NCI-H2196 treated with DMSO at 0.1 percent for 48 hours (cell line): ENCODE results near the gene RAB44.
"Not testable (repeated sequence)": the region's sequence is repeated elsewhere in the genome, so short reads cannot be mapped to it uniquely, and the experiment has no call there.

Source experiments
- DNase-seq: peaks from one replicate; lab custom pipeline; 2025; ENCODE audit not compliant: unreplicated experiment; lab: John Stamatoyannopoulos, UW

The RAB44 gene, protein sequence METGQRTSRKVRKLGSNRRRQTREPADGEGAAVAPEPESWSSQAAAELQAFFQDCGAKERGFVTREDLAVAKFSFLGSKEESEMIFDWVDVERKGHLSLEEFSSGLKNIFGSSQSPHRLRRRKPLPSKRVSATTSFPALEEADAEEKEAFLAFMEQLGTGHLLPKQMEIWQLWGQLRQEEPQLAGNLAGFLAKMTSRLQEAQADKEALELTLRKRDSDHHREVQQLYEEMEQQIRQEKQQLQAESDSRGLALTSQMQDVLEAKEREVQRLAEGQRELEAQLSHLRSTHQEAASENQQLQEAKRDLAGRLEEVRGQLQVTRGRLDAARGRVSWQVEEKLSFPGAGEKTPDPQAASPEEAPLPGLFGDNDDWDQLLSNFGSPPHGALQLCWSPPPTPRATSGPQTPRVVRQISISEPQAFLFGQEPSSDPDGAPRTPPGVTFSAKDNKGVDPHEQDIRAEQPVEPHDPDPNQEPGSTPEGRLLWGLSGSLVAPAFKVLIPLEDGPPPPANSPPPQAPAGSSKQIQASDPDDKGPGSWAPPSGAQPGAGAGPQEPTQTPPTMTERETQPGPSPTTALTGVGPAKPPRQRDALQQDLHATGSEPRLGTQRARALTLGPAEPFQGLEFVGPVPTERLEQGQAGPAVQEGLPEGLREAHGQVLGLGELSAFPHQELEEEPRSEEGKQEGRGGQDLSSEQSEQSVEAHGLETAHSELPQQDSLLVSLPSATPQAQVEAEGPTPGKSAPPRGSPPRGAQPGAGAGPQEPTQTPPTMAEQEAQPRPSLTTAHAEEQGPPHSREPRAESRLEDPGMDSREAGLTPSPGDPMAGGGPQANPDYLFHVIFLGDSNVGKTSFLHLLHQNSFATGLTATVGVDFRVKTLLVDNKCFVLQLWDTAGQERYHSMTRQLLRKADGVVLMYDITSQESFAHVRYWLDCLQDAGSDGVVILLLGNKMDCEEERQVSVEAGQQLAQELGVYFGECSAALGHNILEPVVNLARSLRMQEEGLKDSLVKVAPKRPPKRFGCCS

DNA sequence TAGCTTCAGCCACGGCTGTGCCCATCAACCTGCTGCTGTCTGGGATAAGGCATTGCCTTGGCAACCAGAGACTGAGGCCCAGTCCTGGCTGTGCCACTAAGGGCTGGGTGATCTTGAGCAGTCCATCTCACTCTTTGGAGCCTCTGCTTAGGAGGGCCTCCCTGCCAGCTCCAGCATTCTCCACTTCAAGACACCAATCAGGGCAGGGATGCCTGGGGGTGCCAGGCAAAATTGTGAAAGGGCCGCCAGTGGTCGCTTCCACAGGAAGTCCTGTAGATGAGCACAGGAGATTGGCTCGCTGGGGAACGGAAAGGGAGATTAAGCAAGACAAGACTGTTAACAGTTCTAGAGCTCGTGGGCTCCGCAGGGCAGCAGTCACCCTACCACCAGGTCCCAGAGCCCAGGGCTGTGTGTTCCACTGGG lies at the start of gene RAB44:
RAB44 (plus strand) TSS at position 346 of the 423 bp plus-strand sequence. CDS start 6,410 bp downstream, outside the sequence.
- no peak for DNase-seq

DNA sequence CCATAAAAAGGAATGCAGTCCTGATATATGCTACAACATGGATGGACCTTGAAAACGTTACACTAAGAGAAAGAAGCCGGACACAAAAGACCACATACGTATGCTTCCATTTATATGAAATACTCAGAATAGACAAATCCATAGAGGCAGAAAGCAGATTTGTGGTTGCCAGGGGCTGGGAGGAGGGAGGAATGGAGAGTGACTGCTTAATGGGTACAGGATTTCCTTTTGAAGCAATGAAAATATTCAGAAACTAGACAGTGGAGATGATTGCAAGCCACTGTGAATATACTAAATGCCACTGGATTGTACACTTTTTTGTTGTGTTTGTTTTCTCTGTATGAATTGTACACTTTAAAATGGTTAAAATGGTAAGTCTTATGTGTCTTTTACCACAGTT lies 48.5 kb upstream of the RAB44 start:
- no peak for DNase-seq

- DNase-seq: no peak
These were observed 47.7 kb upstream of the RAB44 start for GRCh38 chr6:36649701-36650484.

DNA sequence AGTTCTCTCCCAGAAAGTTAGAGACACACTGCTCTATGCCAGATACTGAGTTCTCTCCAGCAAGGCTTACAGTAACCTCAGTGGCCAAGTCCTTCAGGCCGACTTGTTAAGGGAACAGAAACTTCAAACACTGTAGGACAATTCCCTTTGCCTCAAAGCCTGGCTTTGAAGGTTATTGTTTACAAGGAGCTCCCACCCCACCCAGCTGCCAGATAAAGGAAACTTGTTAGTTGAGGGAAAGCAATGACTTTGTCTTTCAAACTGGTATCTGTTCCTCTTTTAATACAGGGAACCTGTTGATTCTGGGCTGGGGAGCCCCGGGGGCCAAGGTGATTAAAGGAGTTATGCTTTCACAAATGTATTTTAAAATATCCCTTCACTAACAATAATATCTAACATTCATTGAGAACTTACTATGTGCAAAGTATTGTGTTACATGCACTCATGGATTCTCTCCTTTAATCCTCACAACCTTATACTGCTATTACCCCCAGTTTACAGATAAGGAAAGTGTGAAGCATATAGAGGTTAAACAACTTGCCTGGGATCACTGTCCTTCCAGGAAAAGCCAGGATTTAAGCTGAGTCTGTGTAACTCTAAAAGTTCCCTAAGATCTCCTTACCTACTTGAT lies 46.7 kb upstream of the RAB44 start:
- DNase-seq: no peak

GRCh38 chr6:36651659-36652379 lies 45.8 kb upstream of the RAB44 start:
- no peak for DNase-seq

DNA sequence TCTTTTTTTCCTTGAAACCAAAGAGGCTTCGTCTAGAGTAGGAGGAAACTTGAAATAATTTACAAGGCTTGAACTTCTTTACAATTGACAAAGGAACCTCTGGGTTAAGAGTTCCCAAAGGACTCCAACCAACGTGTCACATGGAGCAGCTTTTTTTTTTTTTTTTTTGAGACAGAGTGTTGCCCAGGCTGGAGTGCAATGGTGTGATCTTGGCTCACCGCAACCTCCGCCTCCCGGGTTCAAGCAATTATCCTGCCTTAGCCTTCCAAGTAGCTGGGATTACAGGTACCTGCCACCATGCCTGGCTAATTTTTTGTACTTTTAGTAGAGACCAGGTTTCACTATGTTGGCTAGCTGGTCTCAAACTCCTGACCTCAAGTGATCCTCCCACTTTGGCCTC lies 43.2 kb upstream of the RAB44 start:
- DNase-seq: not testable (repeated sequence)

GRCh38 chr6:36655085-36655724 lies 42.4 kb upstream of the RAB44 start:
- no peak for DNase-seq

GRCh38 chr6:36656441-36656840 lies 41.2 kb upstream of the RAB44 start:
- DNase-seq: no peak

DNA sequence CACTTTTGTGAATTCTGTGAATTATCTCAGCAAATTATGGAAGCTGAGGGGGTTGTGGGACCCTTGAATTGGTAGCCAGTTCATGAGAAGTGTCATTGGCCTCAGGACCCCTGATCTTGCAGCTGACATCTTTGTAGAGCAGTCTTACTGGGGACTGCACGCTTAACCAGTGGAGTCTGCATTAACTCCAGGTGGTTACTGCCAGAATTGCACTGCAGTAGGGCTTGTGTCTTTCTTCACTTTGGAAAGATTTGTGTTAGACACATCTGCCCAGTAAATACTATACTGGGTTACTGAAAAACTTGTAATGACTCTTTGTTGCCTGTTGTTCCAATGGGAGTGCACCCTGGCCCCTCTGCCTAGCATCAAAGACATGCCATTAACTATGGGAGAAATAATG lies 40.4 kb upstream of the RAB44 start:
- no peak for DNase-seq

DNA sequence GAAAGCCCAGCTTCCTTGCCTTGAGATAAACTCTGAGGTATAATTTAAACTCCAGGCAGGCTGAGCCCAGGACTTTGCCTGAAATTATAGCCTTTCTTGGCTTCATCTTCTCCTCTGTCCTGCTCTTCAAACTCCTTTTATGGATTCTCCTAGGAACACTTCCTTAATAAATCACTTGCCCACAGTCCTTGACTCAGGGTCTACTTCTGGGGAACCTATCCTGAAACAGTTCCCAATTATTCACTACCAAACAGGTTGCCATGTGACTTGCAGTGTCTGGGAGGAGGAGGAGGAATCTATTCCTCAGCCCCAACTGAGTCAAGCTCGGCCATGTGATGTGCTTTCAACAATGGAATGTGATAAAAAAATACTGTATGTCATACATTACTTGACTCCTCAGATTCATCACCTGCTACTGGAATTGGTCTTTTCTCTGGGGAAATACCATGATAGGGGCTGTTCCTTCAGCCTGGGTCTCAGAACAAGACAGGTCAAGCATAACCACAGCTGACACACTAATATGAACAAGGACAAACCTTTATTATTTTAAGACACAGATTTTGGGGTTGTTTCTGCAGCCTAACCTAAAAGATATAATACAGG lies 39.6 kb upstream of the RAB44 start:
- DNase-seq: no peak

DNA sequence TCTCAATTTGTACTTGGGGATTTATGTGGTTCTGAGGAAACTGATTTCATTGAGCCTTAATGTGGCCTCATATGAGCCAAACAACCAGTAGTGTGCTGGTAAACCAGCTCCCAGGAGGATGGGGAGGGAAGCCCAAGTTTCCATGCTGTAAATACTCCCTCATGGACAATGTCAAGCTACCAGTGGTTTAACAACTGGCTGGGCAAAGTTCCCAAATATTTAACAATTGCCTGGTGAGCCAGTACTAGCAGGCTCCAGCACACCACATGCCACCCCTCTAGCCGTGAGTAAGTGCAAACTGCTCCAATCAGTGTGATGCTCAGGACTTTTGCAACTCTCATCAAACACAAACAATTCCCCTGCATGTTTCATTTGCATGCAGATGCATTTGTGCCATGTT lies 38.4 kb upstream of the RAB44 start:
- DNase-seq: no peak

DNA sequence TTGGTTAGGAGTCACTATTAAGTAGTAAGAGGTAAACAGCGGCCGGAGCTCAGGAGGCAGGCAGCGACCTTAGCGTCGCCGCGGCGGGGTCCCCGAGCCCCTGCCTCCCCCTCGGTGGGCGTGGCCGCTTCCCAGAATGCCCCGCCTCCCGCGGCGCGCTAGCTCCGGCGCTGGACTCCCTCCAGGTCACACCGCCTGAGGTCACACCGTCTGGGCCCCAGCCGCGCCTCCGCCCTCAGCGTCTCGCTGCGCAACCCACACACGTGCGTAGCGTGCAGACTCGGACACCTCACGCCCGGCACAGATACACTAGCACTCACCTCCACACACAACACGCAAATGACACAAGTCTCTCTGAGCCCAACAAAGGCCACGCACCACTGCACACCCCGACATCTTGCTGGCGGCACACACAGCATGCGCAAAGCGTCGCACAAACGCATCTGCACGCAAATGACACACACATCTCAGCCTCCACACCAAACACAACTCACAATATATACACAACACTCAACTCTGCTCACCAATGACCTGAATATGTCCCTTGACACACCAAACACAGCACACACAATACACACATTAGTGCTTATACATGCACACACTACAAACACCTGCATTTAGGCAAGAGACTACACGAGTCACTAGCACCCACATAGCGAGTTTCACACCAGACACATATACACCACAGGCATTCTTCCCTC lies 36.7 kb upstream of the RAB44 start:
- DNase-seq: no peak

GRCh38 chr6:36662380-36662779 lies 35.2 kb upstream of the RAB44 start:
- no peak for DNase-seq

DNA sequence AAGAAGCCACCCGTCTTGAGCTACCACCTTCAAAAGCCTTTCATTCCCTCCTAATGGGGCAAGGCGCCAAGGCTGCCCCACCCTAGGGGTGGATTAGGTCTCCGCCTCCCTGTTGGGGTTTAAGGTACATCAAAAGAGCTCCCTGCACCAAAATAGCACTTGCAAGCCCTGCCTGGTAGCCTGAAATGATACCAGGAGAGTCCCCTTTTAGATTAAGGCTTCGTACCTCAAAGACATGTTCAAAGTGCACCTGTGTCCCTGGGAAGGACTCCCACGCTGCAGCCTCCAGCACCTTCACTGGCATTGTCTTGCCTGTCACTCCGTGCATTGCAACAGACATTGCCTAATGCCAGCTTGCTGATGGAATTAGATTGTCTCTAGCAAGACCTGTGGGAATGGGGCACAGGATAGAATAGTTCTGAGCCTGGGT lies 34.8 kb upstream of the RAB44 start:
- DNase-seq: no peak

DNA sequence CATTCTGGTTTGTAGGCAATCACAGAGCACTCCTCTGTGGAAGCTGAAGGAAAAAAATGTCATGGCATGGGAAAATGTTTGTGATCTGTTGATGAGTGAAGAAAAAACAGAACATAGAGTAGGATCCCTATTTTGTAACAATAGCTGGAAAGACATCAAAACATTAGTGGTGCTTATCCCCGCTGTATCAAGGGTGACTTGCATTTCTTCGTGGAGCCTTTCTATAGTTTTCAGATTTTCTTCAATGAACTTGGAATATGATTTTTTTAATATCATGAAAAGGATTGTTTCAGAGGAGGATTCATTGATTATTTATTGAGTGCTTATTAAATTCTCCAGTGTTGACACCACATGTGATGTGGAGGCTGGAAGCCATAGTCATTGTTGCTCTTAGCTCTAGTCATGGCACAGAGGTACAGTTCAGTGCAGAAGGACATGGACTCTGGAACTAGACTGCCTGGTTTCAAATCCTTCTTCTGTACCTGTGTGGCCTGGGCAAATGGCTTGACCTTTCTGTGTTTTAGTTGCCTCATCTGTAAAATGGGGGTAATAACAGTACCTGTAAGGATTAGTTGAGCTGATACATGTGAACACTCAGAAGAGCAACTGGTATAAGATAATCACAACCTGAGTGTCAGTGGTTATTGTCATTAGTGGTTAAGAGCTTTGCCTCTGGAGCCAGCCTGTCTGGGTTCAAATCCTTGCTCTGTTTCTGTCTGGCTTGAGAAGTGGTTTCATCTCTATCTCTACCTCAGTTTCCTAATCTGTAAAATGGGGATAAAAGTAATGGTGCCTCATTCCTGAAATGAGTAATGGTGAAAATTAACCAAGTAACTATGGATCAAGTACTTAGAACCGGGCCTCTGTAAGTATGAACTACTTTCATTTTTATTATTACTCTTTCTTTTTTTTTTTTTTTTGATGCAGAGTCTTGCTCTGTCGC lies 33.9 kb upstream of the RAB44 start:
- no peak for DNase-seq

DNA sequence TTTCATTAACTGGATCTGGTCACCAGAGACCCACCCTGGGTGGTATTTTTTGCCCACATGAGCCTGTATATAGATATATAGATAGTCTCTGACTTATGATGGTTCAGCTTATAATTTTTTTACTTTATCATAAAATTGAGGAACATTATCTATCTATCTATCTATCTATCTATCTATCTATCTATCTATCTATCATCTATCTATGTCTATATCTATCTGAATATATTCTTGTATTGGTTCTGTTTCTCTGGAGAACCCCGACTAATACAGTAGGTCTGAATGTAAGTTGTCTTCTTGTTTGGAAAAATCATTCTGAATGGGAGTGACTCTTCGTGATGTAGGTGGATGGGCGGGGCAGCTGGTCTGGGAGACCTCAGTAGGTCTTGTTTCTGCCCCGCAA lies 32.4 kb upstream of the RAB44 start:
- no peak for DNase-seq

DNA sequence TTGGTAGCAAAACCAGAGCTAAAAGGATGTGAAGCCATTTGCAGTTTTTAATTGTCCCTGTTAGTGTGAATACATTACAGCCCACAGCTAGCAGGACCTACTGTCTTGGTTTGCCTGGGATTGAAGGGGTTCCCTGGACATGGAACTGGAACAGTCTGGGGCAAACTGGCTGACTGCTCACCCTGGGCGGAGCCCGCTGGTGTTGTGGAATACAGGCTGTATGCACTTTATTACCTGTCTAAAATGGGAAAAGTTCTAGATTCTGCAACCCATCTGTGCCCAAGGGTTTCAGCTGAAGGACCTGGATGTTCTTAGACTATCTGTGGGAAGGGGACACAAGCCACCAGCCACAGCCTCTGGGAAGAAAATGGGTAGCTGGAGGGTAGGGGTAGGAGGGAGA lies 31.3 kb upstream of the RAB44 start:
- no peak for DNase-seq
